GM10847 (cell line): ENCODE results near the gene GRM4.

Experiments
- POLR2A ChIP-seq: IDR thresholded peaks from 2 replicates; pipeline ENCODE4 v1.6.1; 2011; ENCODE audit not compliant: insufficient read length; ENCODE audit errors: extremely low read depth

GRM4 gene

GRCh38 chr6:34135541-34135940 lies 10.3 kb downstream of the GRM4 start:
- no peak for TF ChIP-seq POLR2A

GRCh38 chr6:34132486-34133185 lies 13.3 kb downstream of the GRM4 start:
- no peak for TF ChIP-seq POLR2A

DNA sequence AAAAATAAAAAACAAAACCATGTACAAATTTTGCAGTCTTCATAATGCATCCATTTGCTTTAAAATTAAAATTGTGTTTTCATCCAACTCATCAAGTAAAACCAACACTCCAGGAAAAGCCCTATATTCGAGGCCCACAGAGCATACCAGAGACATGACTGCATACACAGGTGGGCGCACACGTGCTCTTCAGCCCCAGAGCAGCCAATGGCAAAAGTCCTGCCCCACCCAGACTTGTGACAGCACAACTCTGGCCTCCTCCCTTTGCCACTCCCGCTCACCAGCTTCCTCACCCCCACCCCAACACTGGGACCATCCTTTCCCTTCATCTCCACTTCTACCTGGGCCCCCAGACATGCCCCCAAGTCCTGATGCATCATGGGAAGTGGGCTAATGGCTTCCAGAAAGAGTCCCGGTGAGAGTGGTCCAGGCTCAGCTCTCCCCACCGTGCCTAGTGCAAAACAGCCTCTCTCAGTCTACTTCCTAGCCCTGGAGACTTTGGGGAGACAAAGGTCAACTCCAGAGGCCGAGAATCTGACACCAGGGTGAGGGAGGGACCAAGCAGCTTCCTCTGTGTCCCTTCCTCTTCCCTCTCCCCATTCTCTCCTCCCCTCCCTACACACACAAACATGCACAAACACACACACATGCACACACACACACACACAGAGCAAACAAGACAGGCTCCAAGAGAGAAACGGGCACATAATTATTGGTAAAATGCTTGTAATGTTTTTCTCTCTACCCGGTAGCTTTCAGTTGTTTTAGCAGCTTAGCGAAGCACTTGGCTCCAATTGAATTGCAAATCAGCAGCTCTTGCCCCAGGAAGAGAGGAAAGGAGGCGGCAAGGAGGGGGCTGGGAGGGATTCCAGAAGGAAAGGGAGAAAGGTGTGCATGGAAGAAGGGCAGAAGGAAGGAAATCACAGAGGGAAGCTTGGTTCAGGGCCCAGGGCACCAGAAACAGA lies 14.3 kb downstream of the GRM4 start:
- no peak for TF ChIP-seq POLR2A

- no peak for TF ChIP-seq POLR2A
Measured at GRCh38 chr6:34130862-34131261, 15.0 kb downstream of the GRM4 start.

DNA sequence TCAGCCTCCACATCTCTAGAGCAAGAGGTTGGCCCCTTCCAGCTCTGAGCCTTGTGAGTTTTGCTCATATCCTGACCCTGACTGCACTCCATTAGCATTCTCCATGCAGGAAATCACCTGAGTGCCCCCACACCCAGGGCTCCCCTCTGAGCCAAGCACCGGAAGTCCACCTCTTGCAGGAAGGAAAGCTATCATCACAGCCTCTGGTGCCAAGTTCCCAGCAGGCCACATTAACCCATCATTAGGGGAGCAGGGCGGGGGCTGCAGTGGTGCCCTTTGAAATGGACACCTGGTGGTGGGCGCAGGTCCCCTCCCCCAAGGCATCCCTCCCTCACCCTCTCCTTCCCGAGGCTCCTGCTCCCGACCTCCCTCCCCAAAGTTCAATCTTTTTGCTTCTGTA lies 16.1 kb downstream of the GRM4 start:
- TF ChIP-seq POLR2A, result no peak

- TF ChIP-seq POLR2A, result no peak
Measured at GRCh38 chr6:34128045-34128444, 17.8 kb downstream of the GRM4 start.

DNA sequence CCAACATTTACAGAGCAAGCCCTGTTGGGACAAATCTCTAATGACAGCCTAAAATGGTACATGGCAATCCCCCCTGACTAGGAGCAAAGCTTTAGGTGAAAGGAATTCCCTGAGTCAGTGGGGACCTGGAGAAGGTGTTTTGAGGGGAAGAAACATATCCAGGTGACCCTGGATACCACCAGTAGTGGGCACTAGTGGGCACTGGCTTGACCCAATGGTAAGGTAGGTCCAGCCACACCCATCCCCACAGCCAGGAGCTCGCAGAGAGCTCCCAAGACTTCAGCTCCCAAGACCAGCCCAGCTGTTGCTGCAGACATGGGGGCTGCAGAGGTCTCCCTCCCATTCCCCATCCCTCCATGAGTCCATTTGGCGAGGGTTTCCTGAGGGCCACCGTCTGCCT lies 19.5 kb downstream of the GRM4 start:
- no peak for TF ChIP-seq POLR2A

DNA sequence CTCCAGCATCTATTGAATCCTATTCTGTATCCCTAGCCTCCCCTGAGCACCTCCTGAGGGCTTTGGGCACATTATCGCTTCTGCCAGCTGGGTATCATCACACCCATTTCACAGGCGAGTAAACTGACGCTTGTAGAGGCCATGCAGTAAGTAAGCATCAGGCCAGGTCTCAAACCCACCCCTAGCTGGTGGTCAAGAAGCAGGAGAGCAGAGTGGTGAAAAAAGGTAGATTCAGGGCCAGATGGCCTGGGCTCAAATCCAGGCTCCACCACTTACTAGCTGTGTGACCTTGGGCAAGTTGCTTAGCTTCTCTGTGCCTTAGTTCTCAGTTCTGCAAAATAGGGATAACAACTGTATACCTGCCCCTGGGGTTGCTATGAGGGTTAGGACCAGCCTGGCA lies 19.9 kb downstream of the GRM4 start:
- TF ChIP-seq POLR2A, result no peak

GRCh38 chr6:34120953-34121675 lies 24.8 kb downstream of the GRM4 start:
- no peak for TF ChIP-seq POLR2A

- no peak for TF ChIP-seq POLR2A
Measured at GRCh38 chr6:34115915-34116314, 30.0 kb downstream of the GRM4 start.

DNA sequence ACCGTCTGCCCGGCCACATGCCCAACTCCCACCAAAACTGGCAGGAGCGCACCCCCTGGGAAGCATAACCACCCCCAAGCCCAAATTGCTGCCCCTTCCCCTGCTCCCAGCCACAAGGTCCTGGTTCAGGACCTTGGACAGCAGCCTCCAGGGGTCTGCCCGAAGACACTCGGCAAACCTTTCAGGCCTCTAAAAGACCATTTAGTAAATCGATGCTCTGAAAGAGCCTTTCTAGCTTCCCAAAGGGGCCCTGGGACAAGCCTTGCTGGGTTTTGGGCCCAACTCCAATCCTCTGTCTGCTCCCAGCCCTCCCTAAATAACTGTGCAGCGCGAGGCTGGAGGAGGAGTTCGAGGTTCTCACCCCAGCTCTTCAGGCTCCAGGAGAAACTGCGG lies 30.5 kb downstream of the GRM4 start:
- TF ChIP-seq POLR2A, result no peak

- no peak for TF ChIP-seq POLR2A
Measured at GRCh38 chr6:34114695-34115402, 31.0 kb downstream of the GRM4 start.

DNA sequence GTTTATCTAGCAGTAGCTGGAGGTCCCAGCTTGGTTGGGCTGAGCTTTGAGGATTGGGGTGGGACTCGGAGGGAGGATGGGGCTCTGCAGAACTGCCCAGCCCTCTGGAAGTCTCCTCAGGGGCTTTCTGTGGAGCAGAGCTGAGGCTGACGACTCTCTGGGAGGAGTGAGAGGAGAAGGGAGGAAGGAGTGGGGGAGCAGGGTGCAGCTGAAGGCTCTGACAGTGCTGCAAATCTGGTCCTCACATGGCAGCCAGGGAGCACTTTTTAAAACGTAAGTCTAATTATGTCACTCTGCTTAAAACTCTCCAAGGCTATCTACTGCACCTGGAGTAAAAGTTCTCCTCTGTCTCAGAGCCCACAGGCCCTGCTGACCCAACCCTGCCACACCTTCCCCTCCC lies 32.4 kb downstream of the GRM4 start:
- no peak for TF ChIP-seq POLR2A

GRCh38 chr6:34112126-34112525 lies 33.8 kb downstream of the GRM4 start:
- no peak for TF ChIP-seq POLR2A

DNA sequence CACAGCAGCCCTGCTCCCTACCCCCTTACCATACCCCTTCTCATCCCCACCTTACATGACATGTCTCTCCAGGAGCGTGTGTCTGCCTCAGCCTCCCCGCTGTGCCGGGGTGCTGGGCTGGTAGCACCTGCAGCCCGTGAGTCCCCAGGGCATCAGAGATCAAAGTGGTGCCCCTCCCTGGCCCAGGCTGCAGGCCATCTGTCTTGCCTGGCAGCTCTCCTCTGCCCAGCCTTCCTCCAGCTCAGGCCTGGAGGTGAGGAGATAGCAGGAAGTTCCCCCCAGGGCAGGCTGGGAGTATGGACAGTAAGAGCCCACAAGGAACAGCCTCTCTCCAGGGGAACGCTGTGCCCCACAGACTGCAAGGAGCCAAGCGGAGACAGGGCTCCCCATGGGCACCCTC lies 35.3 kb downstream of the GRM4 start:
- no peak for TF ChIP-seq POLR2A
